Glutamatergic neuron (in vitro differentiated cells): ENCODE results near the gene DPM3. TPM values are rescaled to one million over a fixed set of nuclear protein-coding genes. Genes with fewer than 3 reads are reported as not detected.

Source experiments
- DNase-seq: peaks from one replicate; pipeline ENCODE4 v3.0.0; 2022
- H3K27ac Mint-ChIP-seq: one replicate; pipeline ENCODE4 v1.8.0; 2020; ENCODE audit warnings: mild to moderate bottlenecking, mixed read lengths, inconsistent platforms; ENCODE audit not compliant: unreplicated experiment
- H3K27me3 Mint-ChIP-seq: one replicate; pipeline ENCODE4 v1.8.0; 2020; ENCODE audit warnings: mild to moderate bottlenecking, moderate library complexity, mixed read lengths, inconsistent platforms; ENCODE audit not compliant: unreplicated experiment
- H3K36me3 Mint-ChIP-seq: one replicate; pipeline ENCODE4 v1.8.0; 2020; ENCODE audit warnings: mild to moderate bottlenecking, mixed read lengths, inconsistent platforms; ENCODE audit not compliant: unreplicated experiment
- H3K4me1 Mint-ChIP-seq: one replicate; pipeline ENCODE4 v1.8.0; 2020; ENCODE audit warnings: mild to moderate bottlenecking, low read depth, mixed read lengths, inconsistent platforms; ENCODE audit not compliant: unreplicated experiment
- H3K4me3 Mint-ChIP-seq: one replicate; pipeline ENCODE4 v1.8.0; 2020; ENCODE audit warnings: mild to moderate bottlenecking, mixed read lengths, inconsistent platforms; ENCODE audit not compliant: unreplicated experiment
- H3K9me3 Mint-ChIP-seq: one replicate; pipeline ENCODE4 v1.8.0; 2020; ENCODE audit warnings: mild to moderate bottlenecking, moderate library complexity, mixed read lengths, inconsistent platforms; ENCODE audit not compliant: unreplicated experiment
- CTCF ChIP-seq: fragments of 200-600 bp; sonication (generic); IDR thresholded peaks from one replicate; pipeline ENCODE4 v1.5.0; 2021; ENCODE audit not compliant: partially characterized antibody, unreplicated experiment
- total RNA-seq: library from RNA; stranded (reverse); fragmentation: NEBNext Ultra II Directional; extraction: Animal tissue kit (Norgen Biotek cat#: 25700); gene quantifications from one replicate; pipeline ENCODE4 v1.2.1, GENCODE V29; 2021; ENCODE audit not compliant: unreplicated experiment

The DPM3 gene
- total RNA-seq, 1 donor from 2014 or later, result 27.7 TPM

- no peaks in the 10 kb centered on the region for H3K36me3 Mint-ChIP-seq
- peaks cover 12% of the 10 kb centered on the region for H3K9me3 Mint-ChIP-seq
- no peak for DNase-seq
- no peak overlapping the region for H3K4me3 Mint-ChIP-seq
- no peak overlapping the region for H3K27ac Mint-ChIP-seq
- H3K27me3 Mint-ChIP-seq, result peaks cover 28% of the 10 kb centered on the region
- no peak for TF ChIP-seq CTCF
- H3K4me1 Mint-ChIP-seq, result peaks cover 24% of the 10 kb centered on the region
These were observed 9.0 kb downstream of the DPM3 start for GRCh38 chr1:155131285-155131684.

- Mint-ChIP-seq H3K4me1 (peaks cover 24% of the 10 kb centered on the region), H3K27ac (peak overlapping the region; percentile 21), H3K36me3 (no peaks in the 10 kb centered on the region), H3K27me3 (peaks cover 29% of the 10 kb centered on the region), H3K9me3 (peaks cover 12% of the 10 kb centered on the region), H3K4me3 (peak overlapping the region; percentile 62)
- TF ChIP-seq CTCF, result no peak
- no peak for DNase-seq
These were observed 9.9 kb downstream of the DPM3 start for GRCh38 chr1:155130272-155131006.

GRCh38 chr1:155128755-155129473, 11.4 kb downstream of the DPM3 start:
- Mint-ChIP-seq H3K9me3 (peaks cover 10% of the 10 kb centered on the region), H3K36me3 (no peaks in the 10 kb centered on the region), H3K4me3 (peak overlapping the region; percentile 78), H3K27ac (no peak overlapping the region), H3K27me3 (peaks cover 26% of the 10 kb centered on the region), H3K4me1 (peaks cover 23% of the 10 kb centered on the region)
- DNase-seq, result no peak
- no peak for TF ChIP-seq CTCF

GRCh38 chr1:155127967-155128754, 12.2 kb downstream of the DPM3 start:
- DNase-seq, result no peak

More at GRCh38 chr1:155127967-155128754, 12.2 kb downstream of the DPM3 start:
- H3K9me3 Mint-ChIP-seq, result peaks cover 9% of the 10 kb centered on the region
- peaks cover 26% of the 10 kb centered on the region for H3K27me3 Mint-ChIP-seq
- TF ChIP-seq CTCF, result no peak
- peak overlapping the region; percentile 22 for H3K27ac Mint-ChIP-seq
- peak overlapping the region; percentile 78 for H3K4me3 Mint-ChIP-seq
- H3K4me1 Mint-ChIP-seq, result peaks cover 23% of the 10 kb centered on the region
- no peaks in the 10 kb centered on the region for H3K36me3 Mint-ChIP-seq
